Neural progenitor cell (in vitro differentiated cells): Measurements from ENCODE around the gene ATP1A2. TPM values are rescaled to one million over a fixed set of nuclear protein-coding genes. Genes with fewer than 3 reads are reported as not detected.

Experiments used
- DNase-seq: peaks from one replicate; pipeline ENCODE4 v3.0.0-alpha.2; 2016; ENCODE audit warnings: low spot score
- H2AFZ ChIP-seq: fragments of 200-600 bp; sonication (generic); replicated peaks from 2 replicates; pipeline ENCODE4 v1.6.1; 2016; ENCODE audit warnings: antibody characterized with exemption
- H3F3A ChIP-seq: fragments of 200-600 bp; sonication (generic); 2 replicates; pipeline ENCODE4 v1.6.1; 2016; ENCODE audit warnings: antibody characterized with exemption, low read depth
- H3K27ac ChIP-seq: fragments of 200-600 bp; sonication (generic); 2 replicates; pipeline ENCODE4 v1.5.1; 2016; ENCODE audit warnings: mild to moderate bottlenecking
- H3K27me3 ChIP-seq: fragments of 200-600 bp; sonication (generic); 2 replicates; pipeline ENCODE4 v1.6.1; 2016; ENCODE audit warnings: mild to moderate bottlenecking, moderate library complexity
- H3K36me3 ChIP-seq: fragments of 200-600 bp; sonication (generic); 2 replicates; pipeline ENCODE4 v1.5.1; 2016
- H3K4me1 ChIP-seq: fragments of 200-600 bp; sonication (generic); 2 replicates; pipeline ENCODE4 v1.6.1; 2016; ENCODE audit warnings: mixed run types
- H3K4me2 ChIP-seq: fragments of 200-600 bp; sonication (generic); 2 replicates; pipeline ENCODE4 v1.6.1; 2016
- H3K4me3 ChIP-seq: fragments of 200-600 bp; sonication (generic); 2 replicates; pipeline ENCODE4 v1.5.1; 2016
- H3K79me2 ChIP-seq: fragments of 200-600 bp; sonication (generic); 2 replicates; pipeline ENCODE4 v1.6.1; 2016; ENCODE audit warnings: low read depth
- H3K9ac ChIP-seq: fragments of 200-600 bp; sonication (generic); 2 replicates; pipeline ENCODE4 v1.6.1; 2016
- H3K9me3 ChIP-seq: fragments of 200-600 bp; sonication (generic); 2 replicates; pipeline ENCODE4 v1.5.1; 2016; ENCODE audit warnings: low read depth
- H4K20me1 ChIP-seq: fragments of 200-600 bp; sonication (generic); 2 replicates; pipeline ENCODE4 v1.6.1; 2016; ENCODE audit warnings: low read depth
- H3K27ac Mint-ChIP-seq: 3 replicates; pipeline ENCODE4 v1.8.0; 2021; ENCODE audit warnings: mixed read lengths
- H3K27me3 Mint-ChIP-seq: 2 replicates; pipeline ENCODE4 v1.8.0; 2022; ENCODE audit warnings: low read depth, mild to moderate bottlenecking, inconsistent platforms, moderate library complexity, mixed read lengths; ENCODE audit not compliant: insufficient read depth
- H3K36me3 Mint-ChIP-seq: 3 replicates; pipeline ENCODE4 v1.8.0; 2021; ENCODE audit warnings: mixed read lengths
- H3K4me1 Mint-ChIP-seq: 3 replicates; pipeline ENCODE4 v1.8.0; 2021; ENCODE audit warnings: mixed read lengths
- H3K4me3 Mint-ChIP-seq: 3 replicates; pipeline ENCODE4 v1.8.0; 2021; ENCODE audit warnings: mild to moderate bottlenecking, moderate library complexity, mixed read lengths
- H3K9me3 Mint-ChIP-seq: 3 replicates; pipeline ENCODE4 v1.8.0; 2020; ENCODE audit warnings: mixed read lengths
- EZH2 ChIP-seq: fragments of 200-600 bp; sonication (generic); IDR thresholded peaks from 2 replicates; pipeline ENCODE4 v1.6.1; 2017; ENCODE audit warnings: antibody characterized with exemption, mild to moderate bottlenecking, moderate library complexity
- EZH2phosphoT487 ChIP-seq: fragments of 200-600 bp; sonication (generic); IDR thresholded peaks from 2 replicates; pipeline ENCODE4 v1.6.1; 2017; ENCODE audit warnings: antibody characterized with exemption
- total RNA-seq: library from RNA; depleted of rRNA; stranded (reverse); fragments of >200 nt; gene quantifications from 2 replicates; pipeline ENCODE4 v1.2.3, GENCODE V29; 2015; ENCODE audit warnings: low replicate concordance
- TF ChIP-seq, protein P1 (sequence below): fragments of 200-600 bp; sonication (generic); IDR thresholded peaks from 2 replicates; pipeline ENCODE4 v1.5.1; 2017; ENCODE audit warnings: antibody characterized with exemption, mild to moderate bottlenecking

The ATP1A2 gene
- total RNA-seq, 1 donor from 2014 or later: 88.6 TPM

DNA sequence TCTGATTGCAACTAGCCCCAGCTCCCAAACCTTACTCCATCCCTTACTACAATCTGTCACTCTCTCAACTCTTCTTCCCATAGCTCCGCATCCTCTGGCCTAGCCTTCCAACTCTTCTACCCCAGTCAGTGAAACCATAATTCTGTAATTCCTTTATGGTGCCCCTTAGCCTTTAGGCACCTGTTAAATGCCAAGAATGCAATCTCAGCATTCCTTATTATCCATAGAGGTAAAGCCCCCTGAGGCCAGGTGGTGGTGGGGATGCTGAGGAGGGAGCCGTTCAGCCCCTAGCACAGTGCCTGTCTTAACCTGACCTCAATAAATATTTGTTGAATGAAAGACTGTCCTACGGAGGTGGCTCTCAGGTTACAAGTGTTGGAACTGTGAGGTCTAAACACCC, 14.0 kb downstream of the ATP1A2 start:
- no peaks in the 10 kb centered on the region for H3K79me2 ChIP-seq
- no peak overlapping the region for H3K27ac ChIP-seq
- no peak overlapping the region for H3K27ac Mint-ChIP-seq
- no peaks in the 10 kb centered on the region for H3K27me3 ChIP-seq
- H3K36me3 ChIP-seq: peaks cover 6% of the 10 kb centered on the region
- H3K9ac ChIP-seq: no peak overlapping the region
- no peak overlapping the region for H3K4me2 ChIP-seq
- no peaks in the 10 kb centered on the region for H3K4me1 ChIP-seq
- TF ChIP-seq EZH2: no peak
- TF ChIP-seq, protein P1, sequence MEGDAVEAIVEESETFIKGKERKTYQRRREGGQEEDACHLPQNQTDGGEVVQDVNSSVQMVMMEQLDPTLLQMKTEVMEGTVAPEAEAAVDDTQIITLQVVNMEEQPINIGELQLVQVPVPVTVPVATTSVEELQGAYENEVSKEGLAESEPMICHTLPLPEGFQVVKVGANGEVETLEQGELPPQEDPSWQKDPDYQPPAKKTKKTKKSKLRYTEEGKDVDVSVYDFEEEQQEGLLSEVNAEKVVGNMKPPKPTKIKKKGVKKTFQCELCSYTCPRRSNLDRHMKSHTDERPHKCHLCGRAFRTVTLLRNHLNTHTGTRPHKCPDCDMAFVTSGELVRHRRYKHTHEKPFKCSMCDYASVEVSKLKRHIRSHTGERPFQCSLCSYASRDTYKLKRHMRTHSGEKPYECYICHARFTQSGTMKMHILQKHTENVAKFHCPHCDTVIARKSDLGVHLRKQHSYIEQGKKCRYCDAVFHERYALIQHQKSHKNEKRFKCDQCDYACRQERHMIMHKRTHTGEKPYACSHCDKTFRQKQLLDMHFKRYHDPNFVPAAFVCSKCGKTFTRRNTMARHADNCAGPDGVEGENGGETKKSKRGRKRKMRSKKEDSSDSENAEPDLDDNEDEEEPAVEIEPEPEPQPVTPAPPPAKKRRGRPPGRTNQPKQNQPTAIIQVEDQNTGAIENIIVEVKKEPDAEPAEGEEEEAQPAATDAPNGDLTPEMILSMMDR: no peak
- no peak for TF ChIP-seq EZH2phosphoT487
- peaks cover 55% of the 10 kb centered on the region for H3K36me3 Mint-ChIP-seq
- H3K4me1 Mint-ChIP-seq: peaks cover 3% of the 10 kb centered on the region
- H3K27me3 Mint-ChIP-seq: peaks cover 2% of the 10 kb centered on the region
- H3K4me3 ChIP-seq: no peak overlapping the region
- no peak overlapping the region for H2AFZ ChIP-seq
- H3K9me3 ChIP-seq: no peaks in the 10 kb centered on the region
- peaks cover under 1% of the 10 kb centered on the region for H3F3A ChIP-seq
- H4K20me1 ChIP-seq: no peaks in the 10 kb centered on the region
- no peaks in the 10 kb centered on the region for H3K9me3 Mint-ChIP-seq
- no peak overlapping the region for H3K4me3 Mint-ChIP-seq
- no peak for DNase-seq

DNA sequence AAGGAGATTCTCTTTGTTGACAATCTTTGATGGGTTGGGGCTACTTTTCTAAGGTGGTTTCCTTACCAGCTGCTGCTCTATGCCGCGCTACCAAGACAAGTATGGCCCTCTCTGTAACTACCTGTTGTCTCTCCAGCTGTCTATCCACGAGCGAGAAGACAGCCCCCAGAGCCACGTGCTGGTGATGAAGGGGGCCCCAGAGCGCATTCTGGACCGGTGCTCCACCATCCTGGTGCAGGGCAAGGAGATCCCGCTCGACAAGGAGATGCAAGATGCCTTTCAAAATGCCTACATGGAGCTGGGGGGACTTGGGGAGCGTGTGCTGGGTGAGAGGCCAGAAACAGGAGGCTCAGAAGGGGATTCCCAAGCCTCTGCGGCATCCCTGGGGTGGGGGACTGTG, 14.4 kb downstream of the ATP1A2 start:
- H3K4me3 Mint-ChIP-seq: no peak overlapping the region
- no peak for DNase-seq
- TF ChIP-seq EZH2phosphoT487: no peak
- TF ChIP-seq EZH2: no peak
- TF ChIP-seq, protein P1: no peak
- Histone ChIP-seq H3K36me3 (peaks cover 6% of the 10 kb centered on the region), H3K4me2 (no peak overlapping the region), H3K4me3 (no peak overlapping the region), H2AFZ (no peak overlapping the region), H3K27me3 (no peaks in the 10 kb centered on the region), H3K9ac (no peak overlapping the region), H3K9me3 (no peaks in the 10 kb centered on the region), H4K20me1 (no peaks in the 10 kb centered on the region), H3K27ac (no peak overlapping the region), H3K79me2 (no peaks in the 10 kb centered on the region), H3F3A (peaks cover 3% of the 10 kb centered on the region), H3K4me1 (no peaks in the 10 kb centered on the region)
- H3K4me1 Mint-ChIP-seq: peaks cover 6% of the 10 kb centered on the region
- no peak overlapping the region for H3K27ac Mint-ChIP-seq
- peaks cover 2% of the 10 kb centered on the region for H3K27me3 Mint-ChIP-seq
- peaks cover 57% of the 10 kb centered on the region for H3K36me3 Mint-ChIP-seq
- H3K9me3 Mint-ChIP-seq: no peaks in the 10 kb centered on the region

DNA sequence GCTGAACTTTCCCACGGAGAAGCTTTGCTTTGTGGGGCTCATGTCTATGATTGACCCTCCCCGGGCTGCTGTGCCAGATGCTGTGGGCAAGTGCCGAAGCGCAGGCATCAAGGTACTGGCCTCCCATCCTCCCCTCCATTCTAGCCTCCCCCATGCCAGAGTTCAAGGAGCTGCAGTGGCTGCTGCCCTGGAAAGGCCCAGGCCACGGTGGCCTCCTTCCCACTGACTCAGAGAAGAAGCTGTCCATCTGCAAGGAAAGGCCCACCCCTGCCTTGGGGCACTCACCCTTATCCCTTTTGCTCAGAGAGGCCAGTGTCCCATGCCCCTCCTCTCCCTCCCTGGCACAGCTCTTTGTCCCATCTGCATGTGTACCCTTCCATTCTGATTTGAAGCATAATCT, 14.9 kb downstream of the ATP1A2 start:
- Histone ChIP-seq H3K4me1 (no peaks in the 10 kb centered on the region), H2AFZ (no peak overlapping the region), H3K9me3 (no peaks in the 10 kb centered on the region), H3K4me2 (no peak overlapping the region), H3K4me3 (no peak overlapping the region), H3F3A (peaks cover 3% of the 10 kb centered on the region), H4K20me1 (no peaks in the 10 kb centered on the region), H3K27ac (no peak overlapping the region), H3K9ac (no peak overlapping the region), H3K79me2 (no peaks in the 10 kb centered on the region), H3K36me3 (peaks cover 6% of the 10 kb centered on the region), H3K27me3 (no peaks in the 10 kb centered on the region)
- Mint-ChIP-seq H3K4me3 (no peak overlapping the region), H3K27me3 (peaks cover 2% of the 10 kb centered on the region), H3K9me3 (no peaks in the 10 kb centered on the region), H3K36me3 (peaks cover 60% of the 10 kb centered on the region), H3K4me1 (peaks cover 6% of the 10 kb centered on the region), H3K27ac (peak overlapping the region; percentile 33)
- TF ChIP-seq EZH2 (no peak), EZH2phosphoT487 (no peak)
- TF ChIP-seq, protein P1: no peak
- no peak for DNase-seq

DNA sequence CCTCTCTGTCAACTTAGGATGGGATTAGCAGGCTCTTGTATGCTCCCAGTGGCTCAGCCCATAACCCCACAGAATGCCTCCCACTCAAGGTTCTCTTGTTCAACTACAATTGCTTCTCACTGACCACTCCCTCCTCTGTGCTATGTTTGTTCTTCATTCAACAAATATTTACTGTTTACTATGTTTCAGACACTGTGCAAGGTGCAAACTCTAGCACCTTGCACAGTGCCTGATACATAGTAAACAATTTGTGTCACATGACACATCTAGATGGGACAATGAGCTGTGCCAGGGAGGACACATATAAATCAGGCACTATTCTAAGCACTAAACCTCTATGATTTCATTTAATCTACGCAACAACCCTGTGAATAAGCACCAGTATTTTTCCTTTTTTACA, 15.4 kb downstream of the ATP1A2 start:
- Histone ChIP-seq H3K27me3 (no peaks in the 10 kb centered on the region), H3K4me2 (no peak overlapping the region), H3K4me1 (no peaks in the 10 kb centered on the region), H3K9ac (no peak overlapping the region), H3K27ac (no peak overlapping the region), H3K4me3 (no peak overlapping the region), H4K20me1 (no peaks in the 10 kb centered on the region), H3F3A (peaks cover 3% of the 10 kb centered on the region), H3K79me2 (no peaks in the 10 kb centered on the region), H2AFZ (no peak overlapping the region), H3K36me3 (peaks cover 6% of the 10 kb centered on the region), H3K9me3 (no peaks in the 10 kb centered on the region)
- peaks cover 6% of the 10 kb centered on the region for H3K4me1 Mint-ChIP-seq
- H3K9me3 Mint-ChIP-seq: no peaks in the 10 kb centered on the region
- peaks cover 63% of the 10 kb centered on the region for H3K36me3 Mint-ChIP-seq
- H3K4me3 Mint-ChIP-seq: no peak overlapping the region
- H3K27me3 Mint-ChIP-seq: peaks cover 2% of the 10 kb centered on the region
- TF ChIP-seq EZH2 (no peak), EZH2phosphoT487 (no peak)
- TF ChIP-seq, protein P1: no peak
- DNase-seq: no peak
- peak overlapping the region; percentile 33 for H3K27ac Mint-ChIP-seq
